Left renal cortex interstitium (tissue), 4 donors: ENCODE data around the gene INCA1. TPM values are rescaled to one million over a fixed set of nuclear protein-coding genes. Genes with fewer than 3 reads are reported as not detected.

Source experiments
- DNase-seq, 4 donors: peaks; one replicate each; pipeline ENCODE4 v3.0.0-alpha.2; 2013; ENCODE audit warnings: low read depth in 4 of 4, low spot score in 2 of 4, missing footprints in 1 of 4
- polyA plus RNA-seq, 4 donors: library from polyadenylated mRNA; unstranded; fragments of 120-200 nt; gene quantifications; one replicate each; pipeline ENCODE4 v1.2.1, GENCODE V29; 2013; ENCODE audit not compliant: insufficient read length in 4 of 4

The INCA1 gene
- polyA plus RNA-seq, 4 donors = 6.4 to 9.9 (median 8.5) TPM

- no peak for DNase-seq
Measured at GRCh38 chr17:4950075-4950745, 47.1 kb downstream of the INCA1 start.

GRCh38 chr17:4949321-4950074 lies 47.8 kb downstream of the INCA1 start:
- DNase-seq = peak in 1 of 4 donors; percentile 40

- peak in 1 of 4 donors; percentile 77 for DNase-seq
Measured at GRCh38 chr17:4948931-4949320, 48.4 kb downstream of the INCA1 start.

- peak in 3 of 4 donors; percentile 82 to 91 (median 83) for DNase-seq
Measured at GRCh38 chr17:4948166-4948930, 49.0 kb downstream of the INCA1 start, which contains the start of gene PFN1. Gene PFN1, minus strand, starts transcription at chr17:4948530. Its CDS starts 136 bp downstream, at chr17:4948394.

- DNase-seq = peak in 1 of 4 donors; percentile 53
Measured at GRCh38 chr17:4947411-4948165, 49.7 kb downstream of the INCA1 start.

GRCh38 chr17:4947010-4947410 lies 50.3 kb downstream of the INCA1 start:
- no peak for DNase-seq

- DNase-seq = no peak
Measured at GRCh38 chr17:4946312-4946976, 50.9 kb downstream of the INCA1 start.

- no peak for DNase-seq
Measured at GRCh38 chr17:4945944-4946280, 51.4 kb downstream of the INCA1 start.

GRCh38 chr17:4945176-4945943 lies 52.0 kb downstream of the INCA1 start:
- DNase-seq = no peak

- no peak for DNase-seq
Measured at GRCh38 chr17:4944554-4945175, 52.7 kb downstream of the INCA1 start.

GRCh38 chr17:4944163-4944553 lies 53.2 kb downstream of the INCA1 start:
- no peak for DNase-seq

GRCh38 chr17:4942760-4943508 lies 54.4 kb downstream of the INCA1 start:
- no peak for DNase-seq

- no peak for DNase-seq
Measured at GRCh38 chr17:4941319-4941610, 56.1 kb downstream of the INCA1 start.

- no peak for DNase-seq
Measured at GRCh38 chr17:4940555-4941318, 56.6 kb downstream of the INCA1 start.

- peak; percentile 98 to 99 (median 99) for DNase-seq
Measured at GRCh38 chr17:4939796-4940554, 57.3 kb downstream of the INCA1 start, which contains the start of the genes RNF167 and SLC25A11. Gene RNF167, plus strand, starts transcription at chr17:4940268. Its CDS starts 642 bp downstream, at chr17:4940910. Gene SLC25A11, minus strand, starts transcription at chr17:4940046. Its CDS starts 136 bp downstream, at chr17:4939910.

GRCh38 chr17:4939546-4939795 lies 57.9 kb downstream of the INCA1 start:
- DNase-seq = no peak
